Measurements from ENCODE around the gene ALPL.

ALPL gene

DNA sequence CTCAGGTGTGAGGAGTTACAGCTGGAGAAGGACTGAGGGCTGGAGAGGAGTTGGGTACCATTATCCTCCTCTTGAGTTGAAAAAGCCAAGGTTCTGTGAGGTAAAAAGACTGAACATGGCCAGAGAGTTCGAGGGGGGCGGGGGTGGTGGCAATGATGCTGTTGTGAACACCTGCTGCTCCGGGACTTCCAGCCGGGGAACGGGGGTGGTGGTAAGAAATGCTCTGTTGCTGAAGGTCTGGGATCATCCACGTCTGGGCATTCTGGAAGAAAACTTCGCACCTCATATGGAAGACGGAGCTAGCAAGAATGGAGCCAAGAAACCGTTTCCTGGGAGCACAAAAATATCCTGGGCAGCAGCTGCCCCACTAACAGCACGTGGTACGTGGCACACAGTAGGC lies 20.1 kb upstream of the ALPL start:
- Histone ChIP-seq H2BK12ac (ENCODE audit: low read length) (no peak overlapping the region), H3K79me1 (ENCODE audit: low read length) (no peaks in the 10 kb centered on the region), H2BK5ac (ENCODE audit: low read depth, low read length, poor library complexity) (no peak overlapping the region), H3K36me3 (ENCODE audit: control insufficient read depth in 1 of 2, insufficient read depth in 2 of 2, low read length in 2 of 2) (no peaks in the 10 kb centered on the region), H3K4ac (ENCODE audit: low read depth, low read length) (no peak overlapping the region), H3K9ac (ENCODE audit: low read length) (no peak overlapping the region), H2AFZ (ENCODE audit: insufficient read depth, low read length, poor library complexity) (no peak overlapping the region), H3K9me3 (ENCODE audit: insufficient read depth, low read depth, low read length) (peaks cover 2% of the 10 kb centered on the region), H3K4me2 (ENCODE audit: low read length) (no peak overlapping the region), H3K4me3 (ENCODE audit: low read depth, low read length) (no peak overlapping the region), H2BK120ac (ENCODE audit: insufficient read depth, low read length, poor library complexity) (no peak overlapping the region), H3K79me2 (ENCODE audit: control insufficient read depth, insufficient read depth, low read length, poor library complexity) (no peaks in the 10 kb centered on the region), H3K14ac (ENCODE audit: low read length) (no peak overlapping the region), H4K12ac (ENCODE audit: low read depth, low read length) (no peak overlapping the region), H3K27me3 (ENCODE audit: insufficient read depth, low read length) (no peaks in the 10 kb centered on the region), H2AK5ac (ENCODE audit: low read length) (no peak overlapping the region), H3K4me1 (ENCODE audit: control insufficient read depth in 1 of 2, insufficient read depth in 2 of 2, low read length in 2 of 2) (no peaks in the 10 kb centered on the region), H3K18ac (ENCODE audit: low read length) (no peak overlapping the region), H4K8ac (ENCODE audit: low read depth, low read length) (no peak overlapping the region), H3K27ac (ENCODE audit: low read depth, low read length) (no peak overlapping the region), H4K91ac (ENCODE audit: low read depth, low read length) (no peak overlapping the region), H3K23ac (ENCODE audit: low read length) (no peak overlapping the region)
- DNase-seq = no peak
- WGBS (ENCODE audit: extremely low coverage, insufficient coverage, insufficient read length) = no CpG with 5 or more reads among the region's 11 CpGs

DNA sequence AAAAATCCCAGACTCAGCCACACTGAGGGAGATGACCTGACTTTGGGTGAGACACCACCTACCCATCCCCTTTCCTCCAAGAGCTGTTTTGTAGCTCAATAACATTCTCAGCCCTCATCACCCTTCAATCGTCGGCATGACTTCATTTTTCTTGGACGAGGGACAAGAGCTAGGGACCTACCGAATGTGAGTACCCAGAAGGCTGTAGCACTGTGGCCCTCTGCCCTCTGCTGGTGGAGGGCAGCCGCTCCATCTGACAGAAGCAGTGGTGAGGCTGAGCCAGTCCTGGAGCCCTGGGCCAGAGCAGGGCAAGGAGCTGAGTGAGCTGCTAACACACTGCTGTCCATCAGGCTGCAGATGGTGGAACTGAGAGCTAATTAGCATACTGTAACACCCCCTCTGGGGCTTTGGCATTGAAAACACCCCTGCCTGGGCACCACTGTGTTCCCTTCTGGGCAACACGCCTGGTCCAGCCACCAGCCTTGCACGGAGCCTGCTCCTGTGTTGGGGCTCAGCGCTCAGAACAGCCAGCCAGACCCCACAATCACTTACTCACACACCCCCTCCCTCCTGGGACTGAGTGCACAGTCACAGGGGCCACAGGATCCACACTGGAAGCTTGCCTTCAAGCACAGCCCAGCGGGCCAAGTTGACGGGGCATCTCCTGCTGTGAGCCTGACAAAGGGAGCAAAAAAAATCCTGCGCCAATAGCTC lies 18.3 kb upstream of the ALPL start:
- peak; percentile 51 to 74 for DNase-seq
- H3K9ac ChIP-seq (ENCODE audit: low read length) = no peak overlapping the region
- H3K23ac ChIP-seq (ENCODE audit: low read length) = no peak overlapping the region
- H4K8ac ChIP-seq (ENCODE audit: low read depth, low read length) = no peak overlapping the region
- no peak overlapping the region for H2BK5ac ChIP-seq (ENCODE audit: low read depth, low read length, poor library complexity)
- no peaks in the 10 kb centered on the region for H3K27me3 ChIP-seq (ENCODE audit: insufficient read depth, low read length)
- no peaks in the 10 kb centered on the region for H3K79me1 ChIP-seq (ENCODE audit: low read length)
- WGBS (ENCODE audit: extremely low coverage, insufficient coverage, insufficient read length) = no CpG with 5 or more reads among the region's 11 CpGs
- no peak overlapping the region for H3K14ac ChIP-seq (ENCODE audit: low read length)
- no peak overlapping the region for H2AK5ac ChIP-seq (ENCODE audit: low read length)
- H3K18ac ChIP-seq (ENCODE audit: low read length) = no peak overlapping the region
- H3K9me3 ChIP-seq (ENCODE audit: insufficient read depth, low read depth, low read length) = peaks cover 2% of the 10 kb centered on the region
- no peaks in the 10 kb centered on the region for H3K79me2 ChIP-seq (ENCODE audit: control insufficient read depth, insufficient read depth, low read length, poor library complexity)
- H2AFZ ChIP-seq (ENCODE audit: insufficient read depth, low read length, poor library complexity) = no peak overlapping the region
- no peak overlapping the region for H3K4me2 ChIP-seq (ENCODE audit: low read length)
- H4K91ac ChIP-seq (ENCODE audit: low read depth, low read length) = no peak overlapping the region
- no peak overlapping the region for H3K4ac ChIP-seq (ENCODE audit: low read depth, low read length)
- no peak overlapping the region for H3K4me3 ChIP-seq (ENCODE audit: low read depth, low read length)
- no peak overlapping the region for H4K12ac ChIP-seq (ENCODE audit: low read depth, low read length)
- H3K4me1 ChIP-seq (ENCODE audit: control insufficient read depth in 1 of 2, insufficient read depth in 2 of 2, low read length in 2 of 2) = no peaks in the 10 kb centered on the region
- no peak overlapping the region for H2BK12ac ChIP-seq (ENCODE audit: low read length)
- H3K27ac ChIP-seq (ENCODE audit: low read depth, low read length) = no peak overlapping the region
- H3K36me3 ChIP-seq (ENCODE audit: control insufficient read depth in 1 of 2, insufficient read depth in 2 of 2, low read length in 2 of 2) = no peaks in the 10 kb centered on the region
- H2BK120ac ChIP-seq (ENCODE audit: insufficient read depth, low read length, poor library complexity) = no peak overlapping the region

DNA sequence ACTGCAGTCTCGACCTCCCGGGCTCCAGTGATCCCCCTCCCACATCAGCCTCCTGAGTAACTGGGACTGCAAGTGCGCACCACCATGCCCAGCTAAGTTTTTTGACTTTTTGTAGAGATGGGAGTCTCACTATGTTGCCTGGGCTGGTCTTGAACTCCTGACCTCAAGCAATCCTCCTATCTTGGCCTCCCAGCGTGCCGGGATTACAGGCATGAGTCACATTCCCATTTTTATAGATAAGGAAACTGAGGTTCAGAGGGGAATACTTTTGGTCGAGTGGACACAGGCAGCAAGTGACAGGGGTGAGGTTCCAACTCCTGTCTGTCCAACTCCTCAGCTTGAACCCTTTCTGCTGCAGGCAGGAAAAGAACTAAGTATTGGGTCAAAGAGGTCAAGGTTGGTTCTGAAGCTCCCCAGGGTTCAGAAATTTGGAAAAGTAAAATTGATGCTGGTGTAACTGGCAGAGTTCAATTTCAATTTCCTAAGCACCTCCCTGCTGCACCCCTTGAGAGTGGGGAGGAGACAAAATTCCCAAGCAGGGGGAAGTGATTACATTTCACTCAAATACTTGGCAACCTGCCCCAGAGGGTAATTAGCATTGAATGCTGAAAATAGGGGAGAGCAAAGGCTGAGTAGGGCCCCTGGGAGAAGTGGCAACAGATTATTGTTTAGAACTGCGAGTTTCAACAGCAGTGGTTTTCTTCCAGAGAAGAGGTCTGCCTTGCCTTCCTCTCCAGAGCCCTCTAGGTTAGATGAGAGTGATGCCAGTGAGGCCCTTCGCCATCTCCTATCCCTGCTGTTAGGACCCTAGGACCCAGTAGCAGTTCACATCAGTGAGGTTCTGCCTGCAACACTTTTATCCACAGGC lies 17.5 kb upstream of the ALPL start:
- Histone ChIP-seq H3K79me2 (ENCODE audit: control insufficient read depth, insufficient read depth, low read length, poor library complexity) (no peaks in the 10 kb centered on the region), H2BK5ac (ENCODE audit: low read depth, low read length, poor library complexity) (no peak overlapping the region), H3K27ac (ENCODE audit: low read depth, low read length) (no peak overlapping the region), H3K4me2 (ENCODE audit: low read length) (no peak overlapping the region), H3K9me3 (ENCODE audit: insufficient read depth, low read depth, low read length) (peaks cover 2% of the 10 kb centered on the region), H4K12ac (ENCODE audit: low read depth, low read length) (no peak overlapping the region), H3K79me1 (ENCODE audit: low read length) (no peaks in the 10 kb centered on the region), H2BK12ac (ENCODE audit: low read length) (no peak overlapping the region), H3K18ac (ENCODE audit: low read length) (no peak overlapping the region), H3K27me3 (ENCODE audit: insufficient read depth, low read length) (no peaks in the 10 kb centered on the region), H2AK5ac (ENCODE audit: low read length) (no peak overlapping the region), H3K4me1 (ENCODE audit: control insufficient read depth in 1 of 2, insufficient read depth in 2 of 2, low read length in 2 of 2) (no peaks in the 10 kb centered on the region), H3K14ac (ENCODE audit: low read length) (no peak overlapping the region), H3K23ac (ENCODE audit: low read length) (no peak overlapping the region), H4K91ac (ENCODE audit: low read depth, low read length) (no peak overlapping the region), H2AFZ (ENCODE audit: insufficient read depth, low read length, poor library complexity) (no peak overlapping the region), H3K4ac (ENCODE audit: low read depth, low read length) (no peak overlapping the region), H3K4me3 (ENCODE audit: low read depth, low read length) (no peak overlapping the region), H2BK120ac (ENCODE audit: insufficient read depth, low read length, poor library complexity) (no peak overlapping the region), H4K8ac (ENCODE audit: low read depth, low read length) (no peak overlapping the region), H3K36me3 (ENCODE audit: control insufficient read depth in 1 of 2, insufficient read depth in 2 of 2, low read length in 2 of 2) (no peaks in the 10 kb centered on the region), H3K9ac (ENCODE audit: low read length) (no peak overlapping the region)
- DNase-seq = no peak
- WGBS (ENCODE audit: extremely low coverage, insufficient coverage, insufficient read length) = no CpG with 5 or more reads among the region's 8 CpGs

DNA sequence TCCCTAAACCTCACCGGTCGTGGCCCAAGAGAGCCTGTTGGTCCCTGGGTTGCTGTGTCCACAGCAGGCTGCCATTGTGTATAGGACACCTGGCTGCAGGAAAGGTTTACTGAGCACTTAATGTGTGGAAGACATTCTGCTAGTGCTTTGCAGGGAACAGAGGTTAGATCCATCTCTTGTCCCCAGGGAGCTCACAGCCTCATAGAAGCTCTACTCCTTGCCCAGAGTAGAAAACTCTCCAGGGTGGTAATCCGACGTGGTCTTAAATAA lies 16.9 kb upstream of the ALPL start:
- Histone ChIP-seq H3K27ac (ENCODE audit: low read depth, low read length) (no peak overlapping the region), H2BK12ac (ENCODE audit: low read length) (no peak overlapping the region), H2AFZ (ENCODE audit: insufficient read depth, low read length, poor library complexity) (no peak overlapping the region), H4K12ac (ENCODE audit: low read depth, low read length) (no peak overlapping the region), H3K79me2 (ENCODE audit: control insufficient read depth, insufficient read depth, low read length, poor library complexity) (no peaks in the 10 kb centered on the region), H3K23ac (ENCODE audit: low read length) (no peak overlapping the region), H3K4me1 (ENCODE audit: control insufficient read depth in 1 of 2, insufficient read depth in 2 of 2, low read length in 2 of 2) (no peaks in the 10 kb centered on the region), H3K4me2 (ENCODE audit: low read length) (no peak overlapping the region), H3K79me1 (ENCODE audit: low read length) (no peaks in the 10 kb centered on the region), H2BK5ac (ENCODE audit: low read depth, low read length, poor library complexity) (no peak overlapping the region), H3K27me3 (ENCODE audit: insufficient read depth, low read length) (no peaks in the 10 kb centered on the region), H3K9me3 (ENCODE audit: insufficient read depth, low read depth, low read length) (peaks cover 2% of the 10 kb centered on the region), H4K91ac (ENCODE audit: low read depth, low read length) (no peak overlapping the region), H3K9ac (ENCODE audit: low read length) (no peak overlapping the region), H3K18ac (ENCODE audit: low read length) (no peak overlapping the region), H3K14ac (ENCODE audit: low read length) (no peak overlapping the region), H2AK5ac (ENCODE audit: low read length) (no peak overlapping the region), H4K8ac (ENCODE audit: low read depth, low read length) (no peak overlapping the region), H3K4me3 (ENCODE audit: low read depth, low read length) (no peak overlapping the region), H3K4ac (ENCODE audit: low read depth, low read length) (no peak overlapping the region), H2BK120ac (ENCODE audit: insufficient read depth, low read length, poor library complexity) (no peak overlapping the region), H3K36me3 (ENCODE audit: control insufficient read depth in 1 of 2, insufficient read depth in 2 of 2, low read length in 2 of 2) (no peaks in the 10 kb centered on the region)
- no CpG with 5 or more reads among the region's 4 CpGs for WGBS (ENCODE audit: extremely low coverage, insufficient coverage, insufficient read length)
- DNase-seq = no peak
